Immature natural killer cell (primary cell): ENCODE measurements around the gene KCTD13. TPM values are rescaled to one million over a fixed set of nuclear protein-coding genes. Genes with fewer than 3 reads are reported as not detected.
A peak's percentile ranks its signal among the peaks of the same experiment; 100 is the strongest.
"Not testable (repeated sequence)": the region's sequence is repeated elsewhere in the genome, so short reads cannot be mapped to it uniquely, and the experiment has no call there.

ENCODE experiments used
- DNase-seq, 3 donors: peaks; one replicate each; pipeline ENCODE4 v3.0.0; 2022; ENCODE audit warnings: mixed read lengths in 1 of 3
- H3K27ac Mint-ChIP-seq, 6 donors: one replicate each; pipeline ENCODE4 v1.8.0; 2020; ENCODE audit warnings: mixed read lengths in 6 of 6, mild to moderate bottlenecking in 5 of 6, inconsistent platforms in 4 of 6, moderate library complexity in 3 of 6
- H3K27me3 Mint-ChIP-seq, 3 donors: one replicate each; pipeline ENCODE4 v1.8.0; 2020 to 2021; ENCODE audit warnings: low read depth in 3 of 3, mild to moderate bottlenecking in 3 of 3, mixed read lengths in 3 of 3, moderate library complexity in 3 of 3, inconsistent platforms in 1 of 3
- H3K36me3 Mint-ChIP-seq, 3 donors: one replicate each; pipeline ENCODE4 v1.8.0; 2020; ENCODE audit warnings: mixed read lengths in 3 of 3, inconsistent platforms in 2 of 3, mild to moderate bottlenecking in 2 of 3
- H3K4me1 Mint-ChIP-seq, 2 donors: one replicate each; pipeline ENCODE4 v1.8.0; 2020; ENCODE audit warnings: inconsistent platforms in 2 of 2, mild to moderate bottlenecking in 2 of 2, mixed read lengths in 2 of 2, moderate library complexity in 1 of 2
- H3K4me3 Mint-ChIP-seq, 5 donors: one replicate each; pipeline ENCODE4 v1.8.0; 2020; ENCODE audit warnings: mild to moderate bottlenecking in 5 of 5, mixed read lengths in 5 of 5, inconsistent platforms in 3 of 5, moderate library complexity in 3 of 5
- H3K9me3 Mint-ChIP-seq, 6 donors: one replicate each; pipeline ENCODE4 v1.8.0; 2020; ENCODE audit warnings: mild to moderate bottlenecking in 6 of 6, mixed read lengths in 6 of 6, inconsistent platforms in 4 of 6, moderate library complexity in 3 of 6
- polyA plus RNA-seq, 3 donors: library from polyadenylated mRNA; unstranded; fragments of 300-500 nt; fragmentation: Illumina TruSeq; gene quantifications; one replicate each; pipeline ENCODE4 v1.2.3, GENCODE V29; 2021

KCTD13 gene
- polyA plus RNA-seq, 3 donors from 2014 or later = 3.5 to 13.8 (median 9.2) TPM

DNA sequence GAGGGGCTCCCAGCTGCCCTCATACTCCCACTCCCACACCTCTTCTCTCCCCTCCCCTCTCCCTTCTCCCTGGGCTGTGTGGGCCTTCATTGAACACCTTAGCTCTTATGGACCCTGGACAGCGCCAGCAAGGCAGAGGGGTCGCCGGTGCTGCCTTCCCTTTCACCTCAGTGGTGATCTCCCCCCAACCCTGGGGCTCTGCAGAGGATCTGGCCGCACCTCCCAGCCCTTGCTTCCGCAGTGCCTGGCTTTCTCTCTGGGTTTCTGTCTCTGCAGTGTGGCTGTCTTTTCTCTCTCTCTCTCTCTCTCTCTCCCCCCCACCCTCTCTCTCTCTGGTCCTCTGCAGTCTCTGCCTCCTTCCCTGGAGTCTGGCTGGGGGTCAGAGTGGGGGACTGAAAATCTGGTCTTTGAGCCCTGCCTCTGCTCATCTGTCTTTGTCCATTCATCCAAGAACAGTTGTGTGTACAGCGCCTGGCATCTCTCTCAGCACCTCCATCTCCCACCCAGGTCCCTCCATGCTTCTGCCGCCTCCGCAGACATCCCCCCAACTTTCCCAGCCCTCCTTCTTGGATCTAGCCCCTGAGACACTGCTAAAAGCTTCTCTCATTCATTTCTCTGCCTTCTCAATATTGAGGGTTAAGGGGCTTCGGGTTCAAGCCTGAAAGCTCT is 27.8 kb downstream of the KCTD13 start:
- no peak overlapping the region for H3K4me3 Mint-ChIP-seq
- H3K4me1 Mint-ChIP-seq = peaks cover 0 to 14% of the 10 kb centered on the region in 2 donors

DNA sequence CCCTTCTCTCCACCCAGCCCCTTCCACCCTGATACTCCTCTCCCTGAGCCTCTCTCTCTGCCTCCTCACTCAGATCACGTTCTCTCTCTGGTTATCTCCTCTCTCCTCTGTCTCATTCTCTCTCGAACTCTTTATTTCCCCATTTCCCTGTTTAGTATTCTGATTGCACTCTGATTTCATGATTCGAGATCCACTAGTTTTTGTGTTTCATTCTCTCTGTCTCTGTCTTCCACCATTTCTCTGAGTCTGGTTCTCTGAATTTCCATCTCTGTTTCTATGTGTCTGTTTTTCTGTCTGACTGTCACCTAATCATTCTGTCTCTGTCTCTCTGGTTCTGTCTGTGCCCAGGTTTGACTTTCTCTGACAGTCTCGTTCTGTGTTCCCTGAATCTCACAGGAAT is 28.7 kb downstream of the KCTD13 start:
- Mint-ChIP-seq H3K4me3 (no peak overlapping the region), H3K9me3 (no peaks in the 10 kb centered on the region), H3K36me3 (no peaks in the 10 kb centered on the region), H3K27ac (no peak overlapping the region), H3K4me1 (peaks cover 0 to 14% of the 10 kb centered on the region in 2 donors), H3K27me3 (peaks cover 5 to 30% (median 15%) of the 10 kb centered on the region in 3 donors)
- no peak for DNase-seq

More for the DNA sequence above, 27.8 kb downstream of the KCTD13 start:
- Mint-ChIP-seq H3K27me3 (peaks cover 5 to 30% (median 14%) of the 10 kb centered on the region in 3 donors), H3K9me3 (no peaks in the 10 kb centered on the region), H3K27ac (no peak overlapping the region), H3K36me3 (no peaks in the 10 kb centered on the region)
- DNase-seq = no peak

DNA sequence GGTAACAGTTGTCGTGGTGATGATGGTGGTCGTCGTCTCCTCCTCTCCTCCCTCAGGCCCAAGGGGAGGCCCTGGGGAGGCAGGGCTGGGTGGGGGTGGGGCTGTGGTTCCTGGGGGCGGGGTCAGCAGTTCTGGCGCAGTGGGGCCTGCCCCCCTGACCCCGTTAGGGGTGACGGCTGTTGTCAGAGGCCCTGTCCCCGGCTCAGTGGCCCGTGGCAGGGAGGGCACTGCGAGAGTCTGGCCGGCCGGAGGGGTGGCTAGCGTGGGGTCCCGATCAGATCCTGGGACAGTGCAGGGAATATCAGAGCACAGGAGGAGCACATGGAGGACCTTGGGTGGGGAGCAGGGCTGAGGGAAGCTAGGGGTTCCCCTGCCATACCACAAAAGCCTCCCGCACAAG is 29.2 kb downstream of the KCTD13 start:
- peaks cover 0 to 12% of the 10 kb centered on the region in 2 donors for H3K4me1 Mint-ChIP-seq
- H3K27ac Mint-ChIP-seq = no peak overlapping the region
- no peak overlapping the region for H3K4me3 Mint-ChIP-seq
- peaks cover 3 to 30% (median 17%) of the 10 kb centered on the region in 3 donors for H3K27me3 Mint-ChIP-seq
- H3K9me3 Mint-ChIP-seq = peaks cover 0 to 2% (median 0%) of the 10 kb centered on the region in 6 donors
- no peak for DNase-seq
- no peaks in the 10 kb centered on the region for H3K36me3 Mint-ChIP-seq

DNA sequence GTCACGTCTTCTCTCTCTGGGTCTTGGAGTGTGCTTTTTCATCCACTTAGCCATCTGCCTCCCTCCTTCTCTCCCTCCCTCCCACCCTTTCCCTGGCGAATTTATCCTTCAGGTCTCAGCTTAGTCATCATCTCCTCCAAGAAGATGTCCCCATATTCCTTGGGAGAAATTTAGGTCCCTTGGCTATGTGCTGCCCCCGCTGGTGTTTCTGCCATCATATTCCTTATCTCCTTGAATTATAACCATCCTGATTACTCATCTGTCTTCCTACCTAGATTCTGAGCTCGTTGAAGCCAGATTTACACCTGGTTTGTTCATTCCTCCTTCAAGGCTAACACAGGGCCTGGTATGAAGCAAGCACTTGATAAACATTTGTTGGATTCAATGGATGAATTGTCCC is 31.7 kb downstream of the KCTD13 start:
- no peak overlapping the region for H3K27ac Mint-ChIP-seq
- H3K36me3 Mint-ChIP-seq = no peaks in the 10 kb centered on the region
- no peak for DNase-seq
- no peak overlapping the region for H3K4me3 Mint-ChIP-seq
- H3K27me3 Mint-ChIP-seq = peaks cover 3 to 23% (median 20%) of the 10 kb centered on the region in 3 donors
- H3K4me1 Mint-ChIP-seq = peaks cover 0 to 4% of the 10 kb centered on the region in 2 donors
- H3K9me3 Mint-ChIP-seq = peaks cover 0 to 2% (median 0%) of the 10 kb centered on the region in 6 donors

DNA sequence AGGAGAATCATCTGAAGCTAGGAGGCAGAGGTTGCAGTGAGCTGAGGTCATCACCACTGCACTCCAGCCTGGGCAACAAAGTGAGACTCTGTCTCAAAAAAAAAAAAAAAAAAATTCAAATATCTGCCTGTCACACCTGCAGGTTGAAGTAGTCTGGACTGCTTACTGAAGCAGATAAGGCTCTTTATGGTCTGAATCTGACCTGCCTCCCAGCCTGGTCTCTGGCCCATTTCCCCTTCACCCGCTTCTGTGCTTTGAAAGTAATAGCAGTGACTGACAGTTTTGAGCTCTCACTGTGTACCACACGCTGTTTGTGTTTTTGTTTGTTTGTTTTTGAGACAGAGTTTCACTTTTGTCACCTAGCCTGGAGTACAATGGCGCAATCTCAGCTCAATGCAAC is 32.5 kb downstream of the KCTD13 start:
- Mint-ChIP-seq H3K27me3 (peaks cover 3 to 20% (median 20%) of the 10 kb centered on the region in 3 donors), H3K4me1 (peaks cover 0 to 4% of the 10 kb centered on the region in 2 donors), H3K27ac (no peak overlapping the region), H3K36me3 (no peaks in the 10 kb centered on the region), H3K9me3 (peaks cover 0 to 2% (median 0%) of the 10 kb centered on the region in 6 donors), H3K4me3 (no peak overlapping the region)
- no peak for DNase-seq

DNA sequence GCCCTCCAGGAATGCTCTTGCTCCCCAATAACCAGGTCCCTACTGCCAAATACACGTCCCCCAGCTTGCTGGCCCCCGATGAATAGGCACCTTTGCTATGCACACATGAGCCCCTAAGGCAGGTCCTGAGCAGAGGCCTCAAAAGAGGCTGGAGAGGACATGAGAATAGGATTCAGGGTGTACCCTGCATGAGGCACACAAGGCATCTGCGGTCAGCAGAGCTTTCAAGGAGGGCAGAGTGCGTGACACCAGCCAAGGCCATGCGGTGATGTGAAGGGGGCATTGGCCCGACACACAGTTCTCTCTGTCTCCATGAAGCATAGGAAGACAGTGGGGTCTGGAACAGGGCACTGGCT is 33.6 kb downstream of the KCTD13 start:
- Mint-ChIP-seq H3K4me1 (no peaks in the 10 kb centered on the region), H3K27me3 (peaks cover 3 to 14% (median 12%) of the 10 kb centered on the region in 3 donors), H3K4me3 (no peak overlapping the region), H3K9me3 (peaks cover 0 to 2% (median 0%) of the 10 kb centered on the region in 6 donors), H3K36me3 (no peaks in the 10 kb centered on the region), H3K27ac (no peak overlapping the region)
- no peak for DNase-seq

DNA sequence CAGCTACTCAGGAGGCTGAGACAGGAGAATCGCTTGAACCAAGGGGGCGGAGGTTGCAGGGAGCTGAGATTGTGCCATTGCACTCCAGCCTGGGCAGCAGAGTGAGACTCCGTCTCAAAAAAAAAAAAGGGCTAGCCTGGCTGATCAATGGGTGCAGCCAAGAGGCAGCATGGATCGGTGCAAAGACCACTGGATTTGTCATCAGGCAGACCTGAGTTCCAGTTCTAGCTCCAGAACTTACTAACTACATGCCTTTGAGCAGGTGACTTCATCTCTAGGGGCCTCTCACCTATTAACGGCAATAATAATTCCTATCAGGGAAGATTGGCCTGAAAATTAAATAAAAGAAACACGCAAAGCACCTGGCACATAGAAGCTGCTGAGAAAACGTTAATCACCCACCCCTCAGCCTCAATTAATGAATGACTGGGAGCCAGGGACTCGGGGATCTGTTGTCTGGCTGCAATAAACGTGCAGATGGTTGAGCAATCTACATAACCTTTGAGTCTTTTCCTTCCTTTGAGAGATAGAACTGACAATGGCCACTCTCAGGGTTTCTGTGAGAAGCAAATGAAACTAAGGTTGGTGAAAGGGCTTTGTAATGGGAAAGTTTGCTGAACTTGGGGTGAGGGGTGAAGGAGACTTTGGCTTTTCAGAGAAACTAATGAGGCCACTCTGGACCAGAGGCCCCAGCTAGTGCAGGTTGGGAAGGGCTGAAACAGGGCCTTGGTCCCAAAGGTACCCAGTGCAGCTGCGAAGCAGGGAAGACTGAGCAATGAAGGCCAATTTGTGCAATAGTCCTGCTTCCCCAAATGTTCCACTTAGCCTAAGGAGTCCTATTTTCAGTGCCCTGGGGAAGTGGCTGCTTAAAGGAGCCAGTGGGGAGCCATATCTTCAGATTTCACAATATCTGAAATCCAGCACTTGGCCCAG is 34.2 kb downstream of the KCTD13 start:
- Mint-ChIP-seq H3K27ac (no peak overlapping the region), H3K4me3 (no peak overlapping the region), H3K27me3 (peaks cover 0 to 11% (median 10%) of the 10 kb centered on the region in 3 donors)

DNA sequence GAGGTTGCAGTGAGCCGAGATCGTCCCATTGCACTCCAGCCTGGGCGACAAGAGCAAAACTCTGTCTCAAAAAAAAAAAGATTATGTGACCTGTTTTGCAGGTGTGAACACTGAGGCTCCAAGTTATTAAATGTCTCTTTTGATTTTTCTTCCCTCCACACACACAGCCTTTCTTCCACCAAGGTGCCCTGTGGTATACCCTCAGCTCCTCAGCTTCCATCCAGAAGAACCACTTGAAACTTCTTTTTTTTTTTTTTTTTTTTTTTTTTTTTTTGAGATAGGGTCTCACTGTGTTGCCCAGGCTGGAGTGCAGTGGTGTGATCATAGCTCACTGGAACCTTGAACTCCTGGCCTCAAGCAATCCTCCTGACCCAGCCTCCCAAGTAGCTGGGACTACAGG is 36.7 kb downstream of the KCTD13 start:
- H3K36me3 Mint-ChIP-seq, H3K4me3 Mint-ChIP-seq, H3K4me1 Mint-ChIP-seq, H3K27ac Mint-ChIP-seq, DNase-seq, H3K9me3 Mint-ChIP-seq: not testable (repeated sequence)
- H3K27me3 Mint-ChIP-seq = peaks cover 0 to 11% (median 2%) of the 10 kb centered on the region in 3 donors

More for the DNA sequence above, 34.2 kb downstream of the KCTD13 start:
- Mint-ChIP-seq H3K4me1 (no peaks in the 10 kb centered on the region), H3K36me3 (no peaks in the 10 kb centered on the region), H3K9me3 (peaks cover 0 to 2% (median 0%) of the 10 kb centered on the region in 6 donors)
- no peak for DNase-seq

DNA sequence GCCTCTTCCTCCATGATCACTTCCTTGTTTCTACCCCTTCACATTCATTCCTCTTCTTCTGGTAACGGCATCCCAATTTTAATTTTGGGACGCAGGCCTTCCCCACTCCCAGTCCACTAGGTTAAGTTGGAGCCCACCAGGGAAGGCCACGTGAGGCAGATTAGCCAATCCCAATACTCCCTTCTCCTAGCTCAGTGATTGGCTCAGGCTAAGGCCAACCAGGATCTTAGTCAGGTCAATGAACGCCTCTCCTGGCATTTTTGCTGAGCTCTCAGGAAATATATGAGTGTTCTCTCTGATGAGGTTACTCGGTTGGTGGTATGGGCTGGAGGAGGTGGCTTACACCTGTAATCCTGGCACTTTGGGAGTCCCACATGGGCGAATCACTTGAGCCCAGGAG is 42.0 kb downstream of the KCTD13 start:
- no peaks in the 10 kb centered on the region for H3K36me3 Mint-ChIP-seq
- H3K4me3 Mint-ChIP-seq = no peak overlapping the region
- peak overlapping the region in 1 of 6 donors; percentile 28 for H3K27ac Mint-ChIP-seq
- no peaks in the 10 kb centered on the region for H3K9me3 Mint-ChIP-seq
- peaks cover 3 to 11% (median 4%) of the 10 kb centered on the region in 3 donors for H3K27me3 Mint-ChIP-seq
- DNase-seq = no peak
- no peaks in the 10 kb centered on the region for H3K4me1 Mint-ChIP-seq

DNA sequence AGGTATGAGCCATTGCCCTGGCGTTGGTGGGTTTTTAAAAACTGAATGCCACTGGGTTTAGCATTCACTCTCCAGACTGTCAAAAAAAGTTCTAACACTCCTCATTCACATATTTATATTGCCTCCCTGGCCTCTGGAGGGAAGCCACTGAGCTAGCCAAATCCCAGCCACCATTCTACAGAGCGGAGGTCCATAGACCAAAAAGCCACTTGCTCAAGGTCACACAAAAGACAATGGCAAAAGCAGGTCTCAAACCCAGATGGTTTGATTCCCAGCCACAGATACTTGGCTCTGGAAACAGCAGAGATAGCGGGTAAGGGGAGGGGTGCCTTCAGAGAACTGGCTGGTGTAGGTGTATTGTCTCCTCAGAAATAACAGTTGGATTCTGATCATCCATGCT is 45.0 kb downstream of the KCTD13 start:
- Mint-ChIP-seq H3K4me1 (peaks cover 18 to 19% of the 10 kb centered on the region in 2 donors), H3K4me3 (no peak overlapping the region), H3K9me3 (no peaks in the 10 kb centered on the region), H3K36me3 (no peaks in the 10 kb centered on the region), H3K27ac (no peak overlapping the region), H3K27me3 (peaks cover 7 to 15% (median 15%) of the 10 kb centered on the region in 3 donors)
- DNase-seq = no peak

DNA sequence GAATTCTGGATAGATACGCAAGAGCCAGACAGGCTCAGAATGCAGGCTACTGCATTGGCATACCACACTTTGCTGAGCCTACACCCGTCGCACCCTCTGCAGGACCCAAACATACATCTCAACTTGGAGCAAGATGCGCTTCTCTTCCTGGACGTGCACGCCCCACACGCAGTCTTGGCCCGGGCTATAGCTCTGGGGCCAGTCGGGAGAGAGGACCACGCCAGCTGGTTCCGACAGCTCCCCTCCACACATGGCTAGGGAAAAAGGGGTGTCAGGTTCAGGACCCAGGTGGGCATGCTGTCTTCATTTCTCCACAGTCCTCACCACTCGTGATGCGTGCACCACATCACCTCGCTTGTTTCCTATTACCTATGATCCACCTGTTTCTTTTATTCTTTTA is 47.9 kb downstream of the KCTD13 start:
- H3K36me3 Mint-ChIP-seq = no peaks in the 10 kb centered on the region
- no peaks in the 10 kb centered on the region for H3K9me3 Mint-ChIP-seq
- H3K4me1 Mint-ChIP-seq = peaks cover 22% of the 10 kb centered on the region in 2 donors
- DNase-seq = no peak
- H3K4me3 Mint-ChIP-seq = peak overlapping the region in 1 of 5 donors; percentile 79
- peaks cover 7 to 16% (median 16%) of the 10 kb centered on the region in 3 donors for H3K27me3 Mint-ChIP-seq
- no peak overlapping the region for H3K27ac Mint-ChIP-seq

DNA sequence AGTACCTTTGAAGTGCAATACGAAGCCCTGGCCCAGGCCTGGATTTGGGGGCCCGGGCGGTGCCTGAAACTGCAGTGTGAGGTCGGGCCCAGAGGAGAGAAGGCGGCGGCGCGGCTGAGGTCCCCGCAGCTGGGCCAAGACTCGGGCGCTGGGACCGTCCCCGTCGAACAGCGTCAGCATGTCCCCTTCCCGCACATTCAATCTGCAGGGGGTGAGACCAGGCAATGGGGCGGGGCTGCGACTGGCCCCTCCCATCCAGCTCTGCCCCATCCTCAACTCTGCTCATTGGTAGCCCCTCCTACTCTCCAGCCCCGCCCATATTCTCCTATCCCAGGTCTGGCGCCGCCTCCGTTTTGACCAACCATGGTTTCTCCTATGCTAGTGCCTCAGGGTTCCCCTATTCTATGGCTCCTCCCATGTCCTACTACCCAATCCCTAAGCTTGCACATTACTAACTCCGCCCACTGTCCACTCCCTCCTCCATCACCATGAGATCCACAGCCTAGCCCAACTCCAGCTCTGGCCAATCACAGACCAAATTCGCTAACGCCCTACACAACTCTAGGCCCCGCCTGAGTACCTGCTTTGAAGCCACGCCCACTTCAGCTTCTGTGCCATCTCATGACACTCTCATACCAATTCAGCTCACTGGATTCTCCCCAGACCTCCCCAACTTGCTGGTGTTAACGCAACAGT is 48.6 kb downstream of the KCTD13 start:
- H3K4me1 Mint-ChIP-seq = peaks cover 22% of the 10 kb centered on the region in 2 donors
- peak; percentile 11 to 33 (median 23) for DNase-seq
- H3K27me3 Mint-ChIP-seq = peaks cover 7 to 16% (median 16%) of the 10 kb centered on the region in 3 donors
- H3K4me3 Mint-ChIP-seq = peak overlapping the region; percentile 57 to 79 (median 63)
- H3K27ac Mint-ChIP-seq = no peak overlapping the region
- no peaks in the 10 kb centered on the region for H3K9me3 Mint-ChIP-seq
- no peaks in the 10 kb centered on the region for H3K36me3 Mint-ChIP-seq

DNA sequence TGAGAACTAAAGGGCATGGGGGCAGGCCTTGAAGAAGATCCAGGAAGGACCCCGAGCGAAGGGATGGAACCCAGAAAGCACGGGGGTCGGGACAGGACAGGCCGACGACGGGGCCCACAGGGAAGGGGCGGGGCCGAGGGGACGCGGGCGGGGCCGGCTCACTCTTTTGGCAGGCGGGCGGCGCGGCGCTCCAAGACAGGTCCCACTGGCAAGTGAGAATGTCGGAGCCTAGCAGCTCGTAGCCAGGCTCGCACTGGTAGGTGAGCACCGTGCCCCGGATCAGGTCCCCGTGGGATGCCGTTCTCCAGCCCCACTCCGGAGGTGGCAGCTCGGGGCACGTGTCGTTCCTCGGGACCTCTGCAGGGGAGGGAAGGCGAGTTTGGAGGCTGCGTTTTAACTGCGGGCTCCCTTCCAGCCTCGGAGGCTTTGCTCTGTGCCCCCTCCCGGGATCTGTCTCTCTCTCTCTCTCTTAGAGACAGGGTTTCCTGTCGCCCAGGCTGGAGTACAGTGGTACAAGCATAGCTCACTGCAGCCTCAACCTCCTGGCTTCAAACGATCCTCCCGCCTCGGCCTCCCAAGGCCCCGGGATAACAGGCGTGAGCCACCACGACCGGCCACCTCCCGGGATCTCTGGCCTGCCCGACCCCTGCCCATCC is 49.3 kb downstream of the KCTD13 start:
- no peak for DNase-seq
- Mint-ChIP-seq H3K4me3 (peak overlapping the region; percentile 54 to 75 (median 68)), H3K27ac (no peak overlapping the region), H3K27me3 (peaks cover 7 to 16% (median 16%) of the 10 kb centered on the region in 3 donors), H3K4me1 (peaks cover 22% of the 10 kb centered on the region in 2 donors), H3K36me3 (no peaks in the 10 kb centered on the region), H3K9me3 (no peaks in the 10 kb centered on the region)
